ENCODE measurements around the gene N4BP2.

- TF ChIP-seq CTCF (IDR thresholded peaks at IDR 0.05; ENCODE audit: poor library complexity) = no peak
- no peak for TF ChIP-seq EZH2phosphoT487 (IDR thresholded peaks at IDR 0.05; ENCODE audit: low read depth, severe bottlenecking, unreplicated experiment)
Measured at GRCh38 chr4:40187386-40187906, 130.8 kb downstream of the N4BP2 start.

Data from hepatocyte (in vitro differentiated cells).